NCI-H2171 treated with DMSO at 0.1 percent for 48 hours (cell line): ENCODE measurements around the gene XRRA1.
"Not testable (repeated sequence)": the region's sequence is repeated elsewhere in the genome, so short reads cannot be mapped to it uniquely, and the experiment has no call there.

Experiments
- DNase-seq: peaks from one replicate; lab custom pipeline; 2025; lab: John Stamatoyannopoulos, UW

Gene XRRA1, protein sequence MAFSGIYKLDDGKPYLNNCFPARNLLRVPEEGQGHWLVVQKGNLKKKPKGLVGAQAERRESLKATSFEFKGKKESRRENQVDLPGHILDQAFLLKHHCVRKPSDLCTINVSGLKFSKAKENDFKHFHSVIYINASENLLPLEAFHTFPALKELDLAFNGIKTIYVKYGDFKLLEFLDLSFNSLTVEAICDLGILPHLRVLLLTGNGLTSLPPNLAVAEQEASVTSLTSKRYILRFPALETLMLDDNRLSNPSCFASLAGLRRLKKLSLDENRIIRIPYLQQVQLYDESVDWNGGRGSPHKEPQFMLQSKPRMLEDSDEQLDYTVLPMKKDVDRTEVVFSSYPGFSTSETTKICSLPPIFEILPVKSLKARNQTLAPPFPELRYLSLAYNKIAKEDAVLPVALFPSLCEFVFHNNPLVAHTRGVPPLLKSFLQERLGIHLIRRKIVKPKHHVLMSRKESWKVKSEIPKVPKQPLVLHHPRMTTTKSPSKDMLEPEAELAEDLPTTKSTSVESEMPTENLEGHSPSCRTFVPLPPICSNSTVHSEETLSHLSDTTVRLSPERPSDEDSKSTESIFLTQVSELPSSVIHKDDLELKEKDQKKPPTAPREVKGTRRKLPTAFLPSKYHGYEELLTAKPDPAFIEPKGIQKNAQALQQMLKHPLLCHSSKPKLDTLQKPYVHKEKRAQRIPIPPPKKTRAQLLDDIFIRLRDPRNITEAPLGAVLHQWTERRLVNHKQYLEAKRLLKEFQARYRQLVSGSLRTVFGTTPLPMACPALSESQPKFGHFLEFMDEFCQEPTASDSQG

DNA sequence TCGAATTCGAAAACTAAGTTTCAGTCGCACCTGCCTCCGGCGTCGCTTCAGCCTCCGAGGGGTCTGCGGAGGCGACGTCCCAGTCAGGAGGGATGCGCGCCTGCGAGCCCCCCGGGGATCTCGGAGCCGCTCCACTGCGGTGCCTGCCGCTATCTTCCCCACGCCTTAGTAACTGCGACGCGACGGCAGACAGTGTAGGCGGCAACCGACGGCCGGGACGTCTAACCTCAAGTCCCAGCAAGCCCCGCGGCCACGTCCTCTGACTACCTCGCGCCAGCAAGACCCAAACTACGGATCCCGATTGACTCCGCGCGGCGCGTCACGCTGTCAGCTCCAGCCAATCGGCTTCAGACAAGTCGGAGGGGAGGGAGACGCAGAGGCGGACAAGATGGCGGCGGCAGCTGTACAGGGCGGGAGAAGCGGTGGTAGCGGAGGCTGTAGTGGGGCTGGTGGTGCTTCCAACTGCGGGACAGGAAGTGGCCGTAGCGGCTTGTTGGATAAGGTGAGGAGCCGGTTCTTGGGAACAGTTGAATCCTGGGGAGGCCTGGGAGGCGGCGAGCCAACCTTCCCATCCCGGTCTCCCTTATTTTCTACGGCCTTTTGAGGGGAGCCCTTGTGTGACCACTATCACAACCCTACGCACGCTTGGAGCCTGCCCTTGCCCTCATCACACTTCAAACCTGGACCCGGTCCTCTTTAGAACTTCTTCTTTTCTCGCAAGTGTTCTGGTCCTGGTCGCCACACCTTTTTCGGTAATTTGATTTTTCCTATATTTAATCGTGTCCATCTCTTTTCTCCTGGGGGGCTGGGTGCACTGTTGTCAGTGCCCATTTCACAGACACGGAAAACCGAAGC, at the start of gene XRRA1, which contains the start of gene SPCS2:
Gene XRRA1 (minus strand): TSS at position 194 of the 855 bp plus-strand sequence. CDS start 8,213 bp downstream, outside the sequence.
Gene SPCS2 (plus strand): TSS at position 369 of the 855 bp plus-strand sequence. CDS start 20 bp downstream, at position 389.
- peak; percentile 92 for DNase-seq

DNA sequence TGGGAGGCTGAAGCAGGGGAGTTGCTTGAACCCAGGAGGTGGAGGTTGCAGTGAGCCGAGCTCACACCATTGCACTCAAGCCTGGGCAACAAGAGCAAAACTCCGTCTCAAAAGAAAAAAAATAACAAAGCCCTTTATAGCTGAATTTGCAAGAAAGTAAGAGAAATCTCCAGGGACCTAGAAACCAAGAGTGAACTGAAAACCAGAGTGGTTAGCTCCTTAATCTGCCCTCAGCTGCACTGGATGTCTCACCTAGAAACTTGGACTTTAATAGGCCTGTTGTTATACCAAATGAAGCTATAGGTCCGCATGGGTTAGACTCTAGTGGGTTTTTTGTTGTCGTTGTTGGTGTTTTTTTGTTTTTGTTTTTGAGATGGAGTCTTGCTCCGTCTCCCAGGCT, 44.0 kb upstream of the XRRA1 start:
- no peak for DNase-seq

DNA sequence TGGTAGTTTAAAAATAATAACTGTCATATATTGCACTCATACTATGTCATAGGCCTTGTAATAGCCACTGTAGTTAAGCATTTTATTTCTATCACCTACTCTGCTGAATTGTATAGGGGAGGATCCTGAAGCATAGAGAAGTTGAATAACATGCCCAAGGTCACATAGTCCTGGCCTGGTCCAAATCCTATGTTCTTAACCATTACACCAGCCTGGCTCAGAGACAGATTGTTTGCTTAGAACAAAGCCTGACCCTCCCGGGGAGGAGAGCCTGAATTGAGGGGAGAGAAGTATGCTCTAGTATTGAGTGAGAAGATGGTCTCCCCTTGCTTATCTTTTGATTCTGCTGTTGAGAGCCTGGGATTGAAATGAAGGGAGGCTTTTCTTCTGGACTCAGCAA, 42.0 kb upstream of the XRRA1 start:
- DNase-seq, result no peak

DNA sequence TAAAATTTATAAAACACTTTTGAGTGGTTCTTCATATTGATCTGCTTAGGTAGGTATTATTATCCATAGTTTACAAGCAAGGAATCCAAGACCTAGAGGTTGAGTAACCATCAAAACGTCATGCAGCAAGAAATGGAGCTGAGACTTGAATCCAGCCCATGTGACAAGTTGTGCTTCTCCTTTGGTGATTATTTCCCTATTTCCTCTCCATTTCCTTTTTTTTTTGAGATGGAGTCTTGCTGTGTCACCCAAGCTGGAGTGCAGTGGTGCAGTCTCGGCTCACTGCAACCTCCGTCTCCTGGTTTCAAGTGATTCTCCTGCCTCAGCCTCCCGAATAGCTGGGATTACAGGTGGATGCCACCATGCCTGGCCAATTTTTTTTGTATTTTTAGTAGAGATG, 41.3 kb upstream of the XRRA1 start:
- DNase-seq, result not testable (repeated sequence)

DNA sequence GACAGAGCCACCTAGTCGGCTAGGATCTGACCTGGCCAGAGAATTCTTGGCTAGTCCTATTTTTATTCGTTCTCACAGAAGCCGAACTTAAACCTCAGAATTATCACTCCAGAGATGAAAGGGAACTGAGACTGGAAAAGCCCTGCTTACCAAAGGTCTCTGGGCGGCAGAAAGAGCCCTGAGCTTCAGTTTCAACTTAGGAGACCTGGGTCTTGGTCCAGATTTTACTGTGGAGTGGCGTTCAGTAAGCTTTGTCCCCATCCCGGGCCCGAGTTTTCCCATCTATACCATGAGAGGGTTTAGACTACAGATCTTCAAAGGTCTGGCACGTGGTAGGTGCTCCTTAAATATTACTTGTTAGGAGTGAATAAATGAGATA, 40.4 kb upstream of the XRRA1 start:
- no peak for DNase-seq

DNA sequence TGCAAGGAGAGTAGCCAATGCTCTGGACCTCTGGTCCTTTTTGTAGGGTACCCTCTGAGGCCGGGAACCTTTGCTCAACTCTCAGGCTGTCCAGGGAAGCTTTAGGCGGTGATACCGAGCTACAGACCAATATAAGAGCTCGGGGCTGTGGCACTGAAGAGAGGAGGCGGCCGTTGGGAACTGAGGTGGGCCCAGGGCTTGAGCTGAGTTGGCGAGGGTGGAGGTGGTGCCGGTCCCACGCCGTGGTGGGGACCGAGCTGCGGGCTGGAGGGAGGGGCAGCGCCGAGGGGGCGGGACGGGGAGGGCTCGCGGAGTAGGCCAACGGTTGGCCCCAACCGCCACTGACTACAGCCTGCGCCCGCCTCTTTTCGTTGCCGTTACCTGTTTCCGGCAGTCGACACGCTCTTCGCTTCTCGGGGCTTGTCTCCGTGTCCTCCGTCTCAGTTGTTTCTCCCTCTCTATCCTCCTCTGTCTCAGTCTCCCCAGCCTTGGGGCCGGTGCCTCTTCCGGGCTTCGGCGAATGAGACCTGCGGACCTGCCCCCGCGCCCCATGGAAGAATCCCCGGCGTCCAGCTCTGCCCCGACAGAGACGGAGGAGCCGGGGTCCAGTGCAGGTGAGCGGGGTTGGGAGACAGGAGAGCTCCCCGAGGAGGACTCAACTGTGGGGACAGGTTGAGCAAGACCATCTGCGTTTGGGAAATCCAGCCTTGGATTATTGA, 39.8 kb upstream of the XRRA1 start, which contains the start of gene NEU3:
Gene NEU3 (plus strand): TSS at position 393 of the 719 bp plus-strand sequence. CDS start 128 bp downstream, at position 521.
- peak; percentile 68 for DNase-seq

DNA sequence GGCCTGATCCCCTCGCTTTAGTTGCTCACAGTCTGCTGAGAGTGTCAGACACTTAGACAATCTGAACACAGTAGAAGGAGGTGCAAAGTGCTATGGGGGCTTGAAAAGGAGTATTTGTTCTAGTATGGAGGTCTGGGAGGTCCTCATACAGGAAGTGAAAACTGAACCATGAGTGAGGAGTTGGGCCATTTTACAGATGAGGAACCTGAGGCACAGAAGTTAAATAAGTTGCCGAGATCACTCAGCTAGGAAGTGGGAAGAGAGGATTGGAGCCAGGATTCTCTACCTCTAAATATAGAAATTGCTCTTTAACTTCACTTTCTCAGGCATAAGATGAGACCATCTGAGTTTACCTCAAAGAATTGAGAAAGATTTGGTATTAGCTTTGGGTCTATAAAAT, 35.8 kb upstream of the XRRA1 start:
- no peak for DNase-seq

DNA sequence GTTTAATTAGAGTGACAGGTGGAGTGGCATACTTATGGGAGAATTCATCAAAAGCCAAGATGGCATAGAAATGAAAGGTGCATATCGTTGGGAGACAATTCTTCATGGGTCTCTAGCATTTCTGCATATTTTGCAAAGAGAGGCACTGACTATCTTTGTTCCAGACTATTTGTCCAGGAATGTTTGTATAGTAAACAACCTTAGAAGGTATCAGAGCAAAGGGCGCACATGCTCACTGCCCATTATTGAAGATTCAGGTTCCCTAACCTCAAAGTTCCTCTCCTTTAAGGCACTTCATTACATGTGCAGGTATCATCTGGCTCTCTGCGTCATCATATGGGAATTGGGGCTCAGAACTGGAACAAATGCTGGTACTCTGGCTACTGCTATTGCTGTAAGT, 35.2 kb upstream of the XRRA1 start:
- no peak for DNase-seq

DNA sequence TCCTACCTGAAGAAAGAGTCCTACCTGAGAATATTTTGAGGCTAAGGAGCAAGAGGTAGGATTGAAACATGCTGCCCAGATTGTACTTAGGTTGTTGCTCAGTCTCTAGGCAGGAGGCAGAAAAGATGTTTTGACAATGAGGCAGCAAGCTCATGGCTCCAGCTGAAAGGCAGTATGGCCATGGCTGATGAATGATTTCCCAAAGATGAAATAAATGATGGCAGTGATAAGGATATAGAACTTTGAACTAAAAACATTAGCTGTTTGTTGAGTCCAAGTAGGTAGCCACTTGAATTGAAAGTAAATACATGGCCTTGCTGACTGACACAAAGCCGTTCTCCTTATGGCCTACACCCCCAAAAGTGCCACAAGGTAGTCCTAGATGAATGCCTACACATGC, 33.0 kb upstream of the XRRA1 start:
- DNase-seq, result no peak

DNA sequence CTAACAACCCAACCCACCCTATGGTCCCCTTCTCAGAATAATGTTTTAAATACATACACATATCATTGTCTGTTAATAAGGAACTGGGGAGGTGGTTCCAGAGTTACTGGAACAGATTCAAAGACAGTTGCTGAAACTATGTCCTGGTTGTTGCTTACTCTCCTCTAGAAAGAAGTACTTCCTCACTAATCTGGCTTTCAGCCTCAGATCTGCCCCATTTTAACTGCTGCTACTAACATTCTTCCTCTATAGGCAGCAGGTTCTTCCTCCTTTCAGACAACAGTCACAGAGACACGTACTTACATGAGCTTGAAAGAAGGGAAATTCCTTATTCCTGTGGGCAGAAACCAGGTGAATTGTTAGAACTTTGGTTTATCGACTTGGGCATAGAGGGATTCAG, 31.7 kb upstream of the XRRA1 start:
- DNase-seq, result no peak

DNA sequence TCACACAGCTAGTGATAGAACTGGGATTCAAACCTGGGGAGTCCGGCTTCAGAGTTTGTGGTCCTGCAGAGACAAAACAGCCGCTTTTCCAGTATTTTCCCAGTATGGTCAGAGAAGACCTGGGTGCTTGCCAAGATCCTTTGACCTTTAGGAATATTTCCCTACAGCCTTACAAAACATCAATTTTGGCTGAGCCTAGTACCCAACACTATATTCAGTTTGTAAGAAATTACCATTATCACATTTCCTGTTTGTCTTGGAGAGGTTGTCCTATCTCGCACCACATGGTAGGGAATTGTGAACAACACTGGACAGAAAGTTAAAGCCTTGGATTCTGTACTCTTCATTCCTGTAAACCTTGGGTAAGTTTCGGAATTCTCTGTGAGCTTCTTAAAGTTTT, 29.1 kb upstream of the XRRA1 start:
- no peak for DNase-seq

DNA sequence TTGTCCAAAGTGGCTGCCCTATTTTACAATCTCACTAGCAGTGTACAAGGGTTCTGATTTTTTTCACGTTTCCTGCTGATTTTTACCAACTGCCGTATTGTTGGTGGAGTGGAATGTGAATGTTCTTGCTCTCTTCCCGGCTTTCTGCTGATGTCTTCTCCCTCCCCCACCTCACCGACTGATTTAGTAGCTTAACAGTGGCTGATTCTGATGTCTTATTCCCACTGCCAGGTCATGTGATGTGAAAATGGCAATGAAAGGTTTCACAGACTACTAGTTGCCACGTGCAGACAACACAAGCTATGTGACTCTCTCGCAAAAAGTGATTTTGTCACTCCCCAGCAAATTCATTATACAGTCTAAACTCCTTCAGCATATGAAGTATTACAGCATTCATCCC, 22.5 kb upstream of the XRRA1 start:
- DNase-seq, result no peak

DNA sequence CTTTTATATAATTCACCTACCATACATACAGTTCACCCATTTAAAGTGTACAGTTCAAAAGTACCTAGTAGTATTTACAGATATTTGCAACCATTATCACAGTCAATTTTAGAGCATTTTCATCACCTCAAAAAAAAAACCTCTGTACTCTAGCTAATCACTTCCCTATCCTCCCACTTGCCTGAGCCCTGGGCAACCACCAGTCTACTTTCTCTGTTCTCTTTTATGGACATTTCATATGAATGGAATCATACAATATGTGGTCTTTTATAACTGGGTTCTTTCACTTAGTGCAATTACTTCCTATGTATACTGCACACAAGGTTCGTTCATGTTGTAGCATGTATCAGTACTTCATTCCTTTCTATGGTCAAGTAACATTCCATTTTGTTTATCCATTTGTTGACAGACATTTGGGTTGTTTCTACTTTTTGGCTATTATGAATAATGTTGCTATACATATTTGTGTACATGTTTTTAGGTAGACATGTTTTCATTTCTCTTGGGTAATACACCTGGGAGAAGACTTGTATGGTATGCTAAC, 22.0 kb upstream of the XRRA1 start:
- DNase-seq, result no peak

DNA sequence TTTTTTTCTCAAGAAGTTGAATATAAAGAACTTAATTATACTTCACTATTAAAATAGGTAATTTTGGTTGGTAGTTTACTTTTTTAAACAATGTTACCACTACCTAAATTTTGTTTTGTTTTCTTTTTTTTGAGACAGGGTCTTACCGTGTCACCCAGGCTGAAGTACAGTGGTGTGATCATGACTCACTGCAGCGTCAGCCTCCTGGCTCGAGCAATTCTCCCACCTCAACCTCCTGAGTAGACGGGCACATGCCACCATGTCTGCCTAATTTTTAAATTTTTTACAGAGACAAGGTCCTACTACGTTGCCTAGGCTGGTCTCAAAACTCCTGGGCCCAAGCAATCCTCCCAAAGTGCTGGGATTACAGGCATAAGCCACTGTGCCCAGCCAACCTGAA, 17.8 kb upstream of the XRRA1 start:
- no peak for DNase-seq

DNA sequence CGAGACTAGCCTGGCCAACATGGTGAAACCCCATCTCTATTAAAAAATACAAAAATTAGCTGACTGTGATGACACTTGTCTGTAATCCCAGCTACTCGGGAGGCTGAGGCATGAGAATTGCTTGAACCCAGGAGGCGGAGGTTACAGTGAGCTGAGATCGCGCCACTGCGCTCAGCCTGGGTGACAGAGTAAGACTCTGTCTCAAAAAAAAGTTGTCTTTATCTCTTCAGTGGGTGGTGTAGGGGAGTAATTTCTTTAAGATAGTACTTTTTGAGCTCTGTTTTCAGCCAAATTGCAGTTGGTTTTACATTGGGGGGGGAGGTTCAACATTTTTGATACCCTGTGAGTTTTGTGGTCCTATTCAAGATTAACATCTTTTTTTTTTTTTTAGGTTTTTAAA, 11.2 kb upstream of the XRRA1 start:
- not testable (repeated sequence) for DNase-seq

DNA sequence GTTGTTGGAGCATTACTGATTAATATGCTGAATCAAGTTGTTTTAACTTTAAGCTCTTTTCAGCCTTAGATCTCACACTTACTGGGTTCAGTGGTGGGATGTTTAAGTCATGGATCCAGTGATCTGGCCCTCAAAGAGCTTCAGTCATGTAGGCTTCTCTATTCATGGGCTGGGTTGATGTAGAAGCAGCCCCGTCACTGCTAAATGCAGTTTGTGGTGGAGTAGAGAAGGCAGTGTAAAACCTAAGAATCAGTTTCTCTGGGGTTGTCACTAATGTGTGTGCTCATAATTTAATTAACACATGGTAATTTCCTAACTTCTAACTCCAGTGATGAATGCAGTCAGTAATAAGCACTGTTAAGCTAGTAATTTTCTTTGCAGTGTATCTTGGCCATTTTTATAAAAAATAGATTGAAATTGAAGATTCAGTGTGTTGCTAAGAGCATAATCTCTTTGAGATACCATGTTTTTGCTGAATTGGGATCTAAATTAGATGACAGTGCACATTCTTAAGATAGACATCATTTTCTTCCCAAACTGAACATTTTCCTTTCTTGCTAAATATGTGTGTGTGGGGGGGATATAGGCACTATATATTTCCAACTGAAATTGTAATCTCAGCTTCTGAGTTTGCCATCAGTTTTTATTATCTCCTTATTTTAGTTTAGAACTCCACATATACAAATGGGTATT, 9.2 kb upstream of the XRRA1 start:
- no peak for DNase-seq

DNA sequence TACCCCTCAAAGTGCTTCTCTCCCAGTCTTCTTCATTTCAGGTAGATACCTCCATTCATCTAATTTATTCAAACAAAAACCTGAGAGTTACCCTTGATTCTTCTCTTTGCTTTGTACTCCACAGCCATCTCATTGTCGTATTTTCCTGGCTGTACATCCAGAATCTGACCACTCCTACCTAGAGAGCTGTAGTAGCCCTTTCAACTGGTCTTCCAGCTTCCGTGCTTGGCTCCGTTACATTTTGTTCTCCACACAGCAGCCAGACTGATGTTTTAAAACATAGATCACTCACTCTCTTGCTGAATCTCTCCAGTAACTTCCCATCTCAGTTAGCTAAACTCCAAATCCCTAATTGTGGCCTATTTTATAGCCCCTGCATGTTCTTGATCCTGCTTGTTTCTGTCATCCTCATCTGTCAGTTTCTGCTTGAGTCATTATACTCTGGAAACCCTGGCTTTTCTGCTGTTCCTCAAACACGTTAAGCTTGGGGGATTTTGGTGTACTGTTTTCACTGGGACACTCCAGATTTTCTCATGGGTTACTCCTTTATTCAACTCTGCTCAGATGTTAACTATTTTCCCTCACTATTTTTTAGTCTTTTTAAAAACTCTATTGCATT, 7.6 kb upstream of the XRRA1 start:
- DNase-seq, result no peak

DNA sequence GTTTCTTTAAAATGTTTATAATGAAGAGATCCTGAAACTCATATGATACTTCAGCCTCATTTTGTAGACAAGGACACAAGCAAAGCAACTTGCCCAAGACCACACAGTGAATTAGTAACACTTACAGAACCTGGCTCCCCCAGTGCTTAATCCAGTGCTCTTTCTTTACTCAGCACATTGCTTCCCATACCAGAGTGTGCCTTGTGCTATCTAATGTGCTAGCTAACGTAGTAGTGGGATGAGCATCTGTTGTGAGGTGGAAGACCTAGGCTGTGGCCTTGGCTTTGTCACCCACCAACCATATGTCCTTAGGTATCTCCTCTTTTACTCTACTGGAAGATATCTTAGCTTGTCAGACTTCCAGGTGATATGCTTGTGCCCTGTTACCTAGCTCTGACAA, 5.3 kb upstream of the XRRA1 start:
- DNase-seq, result no peak

DNA sequence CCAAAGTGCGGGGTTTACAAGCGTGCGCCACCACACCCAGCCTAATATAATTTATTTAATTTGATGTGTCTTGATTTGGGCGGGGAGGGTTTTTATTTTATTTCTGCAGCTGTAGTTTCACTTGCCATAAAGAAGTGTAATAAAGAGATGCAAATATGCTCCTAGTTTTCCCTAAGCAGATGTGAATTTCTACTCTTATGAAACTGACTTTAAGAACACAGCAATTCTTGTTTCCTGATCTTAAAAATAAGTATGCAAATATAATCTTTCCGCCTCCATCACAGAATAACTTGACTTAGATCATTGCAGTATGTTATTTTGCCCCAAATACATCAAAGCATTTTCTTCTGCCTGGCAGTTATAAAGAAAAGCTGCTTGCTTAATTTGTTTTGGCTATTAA, 4.6 kb upstream of the XRRA1 start:
- no peak for DNase-seq

DNA sequence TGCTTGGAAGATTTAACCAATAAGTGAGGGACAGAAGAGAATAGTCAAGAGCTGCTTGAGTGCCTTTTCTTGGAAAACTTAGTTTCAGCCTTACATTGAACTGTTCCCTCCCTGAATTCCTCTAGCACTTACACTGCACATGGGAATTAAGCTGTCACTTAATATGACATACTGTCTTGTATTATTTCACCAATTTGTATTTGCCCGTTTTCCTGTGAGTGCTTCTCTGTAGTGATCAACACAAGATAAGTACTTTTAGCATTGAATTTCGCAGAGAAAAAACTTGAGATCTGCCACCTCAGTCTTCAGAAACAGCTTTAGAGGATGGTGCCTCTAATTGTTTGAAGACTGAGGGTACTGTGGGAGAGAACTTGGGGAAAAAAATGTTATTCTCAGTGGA, 3.9 kb upstream of the XRRA1 start:
- DNase-seq, result no peak
